Transverse colon (tissue), 4 donors: ENCODE results near the gene LYPD1.

ENCODE experiments used
- EP300 ChIP-seq: sonication (generic); formaldehyde crosslinking; IDR thresholded peaks from one replicate; pipeline ENCODE4 v1.6.1; 2017; ENCODE audit warnings: antibody characterized with exemption, low read depth
- POLR2A ChIP-seq: fragments of 450-650 bp; IDR thresholded peaks from one replicate; pipeline ENCODE4 v1.6.1; 2016; ENCODE audit warnings: antibody characterized with exemption, mild to moderate bottlenecking, moderate library complexity
- POLR2AphosphoS5 ChIP-seq, 3 donors: sonication (generic); formaldehyde crosslinking; IDR thresholded peaks; one replicate each; pipeline ENCODE4 v1.6.1; 2016; ENCODE audit warnings: antibody characterized with exemption in 3 of 3
- TF ChIP-seq, protein P1 (sequence below), 5 experiments: fragments of 200-600 bp in 3 of 5; fragments of 450-650 bp in 2 of 5; sonication (generic) in 3 of 5; IDR thresholded peaks; 1 replicate in 2 of 5; 2 replicates in 3 of 5; pipeline ENCODE4 v1.5.1; 2016 to 2017; ENCODE audit warnings: antibody characterized with exemption in 5 of 5, inconsistent platforms in 3 of 5, mild to moderate bottlenecking in 2 of 5, moderate library complexity in 1 of 5

DNA sequence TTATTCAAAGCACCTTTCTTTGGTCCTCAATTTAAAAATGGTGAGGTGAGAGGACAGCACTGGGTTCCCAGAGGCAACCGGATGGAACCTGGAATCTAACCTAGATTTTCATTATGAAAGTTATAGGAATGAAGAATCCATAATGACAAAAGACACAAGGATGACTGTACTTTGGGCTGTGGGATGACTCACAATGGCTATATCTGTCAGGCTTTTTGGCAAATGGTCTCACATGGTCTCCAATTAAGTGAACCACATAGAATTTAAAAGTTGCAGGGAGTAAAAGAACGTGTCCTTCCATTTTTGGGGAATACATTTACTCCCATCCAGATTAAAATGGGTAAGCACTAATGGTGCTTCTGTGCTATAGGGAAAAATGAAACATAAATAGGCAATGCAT is 31.8 kb upstream of the LYPD1 start:
- TF ChIP-seq, protein P1, sequence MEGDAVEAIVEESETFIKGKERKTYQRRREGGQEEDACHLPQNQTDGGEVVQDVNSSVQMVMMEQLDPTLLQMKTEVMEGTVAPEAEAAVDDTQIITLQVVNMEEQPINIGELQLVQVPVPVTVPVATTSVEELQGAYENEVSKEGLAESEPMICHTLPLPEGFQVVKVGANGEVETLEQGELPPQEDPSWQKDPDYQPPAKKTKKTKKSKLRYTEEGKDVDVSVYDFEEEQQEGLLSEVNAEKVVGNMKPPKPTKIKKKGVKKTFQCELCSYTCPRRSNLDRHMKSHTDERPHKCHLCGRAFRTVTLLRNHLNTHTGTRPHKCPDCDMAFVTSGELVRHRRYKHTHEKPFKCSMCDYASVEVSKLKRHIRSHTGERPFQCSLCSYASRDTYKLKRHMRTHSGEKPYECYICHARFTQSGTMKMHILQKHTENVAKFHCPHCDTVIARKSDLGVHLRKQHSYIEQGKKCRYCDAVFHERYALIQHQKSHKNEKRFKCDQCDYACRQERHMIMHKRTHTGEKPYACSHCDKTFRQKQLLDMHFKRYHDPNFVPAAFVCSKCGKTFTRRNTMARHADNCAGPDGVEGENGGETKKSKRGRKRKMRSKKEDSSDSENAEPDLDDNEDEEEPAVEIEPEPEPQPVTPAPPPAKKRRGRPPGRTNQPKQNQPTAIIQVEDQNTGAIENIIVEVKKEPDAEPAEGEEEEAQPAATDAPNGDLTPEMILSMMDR (IDR thresholded peaks at IDR 0.05) = no peak
- TF ChIP-seq POLR2AphosphoS5 (IDR thresholded peaks at IDR 0.05) (no peak), POLR2A (no peak), EP300 (no peak)
